Amniotic epithelial cell (primary cell): ENCODE measurements around the gene GTPBP4.

ENCODE experiments used
- DNase-seq: peaks from one replicate; pipeline ENCODE4 v3.0.0-alpha.2; 2010; ENCODE audit warnings: low read depth

GTPBP4 gene

DNA sequence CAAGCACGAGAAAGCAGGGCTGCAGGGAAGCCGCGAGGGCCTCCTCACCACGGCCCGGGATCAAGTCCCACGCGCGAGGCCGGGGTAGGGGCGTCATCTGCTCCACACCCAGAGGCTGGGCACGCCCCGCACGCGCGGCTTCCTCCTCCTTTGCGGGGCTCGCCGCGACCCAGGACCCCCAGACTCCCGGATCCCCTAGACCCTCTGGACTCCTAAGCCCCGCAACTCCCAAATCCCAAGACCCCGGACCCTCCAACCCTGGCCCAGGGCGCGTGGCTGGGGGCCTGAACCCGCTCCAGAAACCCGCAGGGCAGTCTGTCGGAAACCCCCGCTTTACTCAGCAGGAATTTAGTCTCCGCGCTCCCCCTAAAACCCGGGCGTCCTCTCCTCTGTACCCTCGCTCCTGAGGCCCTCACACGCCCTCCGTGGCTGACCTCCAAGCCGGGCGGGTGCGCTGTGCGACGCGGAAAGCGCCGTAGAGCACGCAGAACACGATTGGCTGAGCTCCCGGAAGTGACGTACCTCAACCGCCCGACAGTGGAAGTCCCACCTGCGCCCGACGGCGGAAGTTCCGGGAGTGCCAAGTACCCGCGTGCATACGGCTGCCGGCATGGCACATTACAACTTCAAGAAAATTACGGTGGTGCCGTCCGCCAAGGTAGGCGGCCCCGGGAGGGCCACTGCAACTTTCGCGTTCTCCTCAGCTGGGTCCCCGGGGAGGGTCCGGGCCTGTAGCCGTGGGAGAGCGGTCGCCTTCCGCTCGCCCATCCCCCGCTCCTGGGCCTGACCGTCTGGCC is at the start of gene GTPBP4:
Gene GTPBP4, plus strand, starts transcription at position 565 of the 797 bp plus-strand sequence. Its CDS starts 46 bp downstream, at position 611.
- DNase-seq: peak; percentile 96

DNA sequence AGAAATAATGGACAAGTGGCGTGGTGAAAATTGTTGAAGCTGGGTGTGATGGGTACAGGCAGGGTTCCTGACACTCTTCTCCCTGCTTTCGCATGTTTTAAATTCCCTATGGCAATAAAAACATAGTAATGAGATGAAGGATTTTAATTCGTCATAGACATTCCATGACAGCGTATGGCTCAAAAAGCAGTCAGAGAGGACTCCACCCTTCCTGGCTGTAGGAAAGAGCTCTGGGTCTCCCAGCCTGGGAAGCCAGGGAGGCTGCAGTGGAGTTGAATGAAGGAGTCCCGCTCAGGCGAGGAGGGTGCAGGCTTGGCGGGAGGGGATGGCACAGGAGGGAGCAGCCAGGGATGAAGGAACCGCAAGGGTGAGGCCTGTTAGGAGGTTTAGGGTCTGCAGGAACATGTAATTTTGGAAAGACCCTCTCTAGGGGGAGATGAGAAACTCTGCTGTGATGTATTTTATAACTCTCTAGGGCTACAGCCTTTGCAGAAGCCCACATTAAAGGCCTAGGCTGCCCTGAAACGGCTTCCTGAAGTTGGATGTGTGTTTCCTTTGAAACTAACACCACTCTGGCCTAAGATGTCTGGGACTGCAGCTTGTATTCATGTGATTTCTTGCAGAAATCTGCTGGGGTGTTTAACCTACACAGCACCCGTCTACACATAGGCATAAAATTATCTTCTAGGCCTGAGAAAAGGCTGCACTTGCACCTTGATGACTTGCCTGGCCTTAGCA is 49.1 kb upstream of the GTPBP4 start:
- DNase-seq: no peak

GRCh38 chr10:943334-944033 is 44.8 kb upstream of the GTPBP4 start:
- DNase-seq: no peak

GRCh38 chr10:944034-944831 is 44.0 kb upstream of the GTPBP4 start:
- DNase-seq: no peak

DNA sequence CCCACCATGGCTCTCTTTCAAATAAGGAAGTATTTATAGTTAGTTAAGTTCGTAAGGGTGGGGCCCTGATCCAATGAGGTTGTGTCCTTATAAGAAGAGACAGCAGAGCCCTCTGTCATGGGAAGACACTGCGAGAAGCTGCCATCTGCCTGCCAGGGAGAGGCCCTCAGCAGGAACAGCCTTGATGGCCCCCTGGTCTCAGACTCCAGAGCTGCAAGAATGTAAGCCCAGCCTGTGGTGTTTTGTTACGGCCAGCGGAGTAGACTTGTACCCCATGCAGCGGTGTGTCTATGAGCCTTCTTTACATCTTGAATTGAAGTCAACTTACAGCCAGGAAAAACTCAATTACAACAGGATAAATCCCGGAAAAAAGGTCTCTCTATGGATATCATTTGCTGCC is 42.5 kb upstream of the GTPBP4 start:
- DNase-seq: no peak

GRCh38 chr10:947051-947450 is 41.2 kb upstream of the GTPBP4 start:
- no peak for DNase-seq

DNA sequence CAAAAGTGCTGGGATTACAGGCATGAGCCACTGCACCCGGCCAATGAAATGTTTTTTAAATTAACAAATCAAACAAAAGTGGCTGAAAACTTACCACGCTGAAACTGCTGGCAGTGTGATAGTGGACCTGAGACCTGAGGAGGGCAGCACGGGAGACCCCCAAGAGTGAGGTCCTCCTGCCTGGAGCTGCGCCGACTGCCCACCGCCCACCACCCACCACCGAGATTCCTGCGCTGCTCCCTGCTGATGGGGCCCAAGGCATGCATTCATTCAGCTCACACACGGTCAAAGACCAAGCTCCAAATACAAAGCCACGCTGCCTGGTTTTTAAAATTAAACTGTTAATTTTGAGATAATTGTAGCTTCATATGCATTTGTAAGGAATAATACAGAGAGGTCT is 40.4 kb upstream of the GTPBP4 start:
- no peak for DNase-seq

- DNase-seq: no peak
Measured at GRCh38 chr10:948347-948746, 39.9 kb upstream of the GTPBP4 start.

- DNase-seq: no peak
Measured at GRCh38 chr10:949446-949845, 38.8 kb upstream of the GTPBP4 start.

GRCh38 chr10:953836-954235 is 34.4 kb upstream of the GTPBP4 start:
- no peak for DNase-seq

DNA sequence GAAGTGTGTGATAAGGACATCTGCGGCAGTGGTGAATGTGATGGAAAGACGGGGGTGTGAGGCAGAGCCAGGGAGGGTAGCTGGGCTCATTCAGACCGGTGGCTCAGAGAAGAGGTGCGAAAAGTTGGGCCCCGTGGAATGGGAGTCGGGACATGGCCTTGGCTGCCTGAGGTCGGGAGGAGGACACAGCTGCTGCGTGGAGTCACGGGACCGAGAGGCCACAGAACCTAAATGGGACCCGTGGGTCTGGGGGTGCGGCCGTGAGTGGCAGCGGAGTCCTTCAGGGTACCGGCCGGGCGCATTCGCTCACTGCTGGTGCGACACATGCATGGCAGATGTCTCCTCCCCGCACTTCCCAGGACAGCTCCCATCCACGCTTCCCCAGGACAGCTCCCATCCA is 33.8 kb upstream of the GTPBP4 start:
- DNase-seq: no peak

DNA sequence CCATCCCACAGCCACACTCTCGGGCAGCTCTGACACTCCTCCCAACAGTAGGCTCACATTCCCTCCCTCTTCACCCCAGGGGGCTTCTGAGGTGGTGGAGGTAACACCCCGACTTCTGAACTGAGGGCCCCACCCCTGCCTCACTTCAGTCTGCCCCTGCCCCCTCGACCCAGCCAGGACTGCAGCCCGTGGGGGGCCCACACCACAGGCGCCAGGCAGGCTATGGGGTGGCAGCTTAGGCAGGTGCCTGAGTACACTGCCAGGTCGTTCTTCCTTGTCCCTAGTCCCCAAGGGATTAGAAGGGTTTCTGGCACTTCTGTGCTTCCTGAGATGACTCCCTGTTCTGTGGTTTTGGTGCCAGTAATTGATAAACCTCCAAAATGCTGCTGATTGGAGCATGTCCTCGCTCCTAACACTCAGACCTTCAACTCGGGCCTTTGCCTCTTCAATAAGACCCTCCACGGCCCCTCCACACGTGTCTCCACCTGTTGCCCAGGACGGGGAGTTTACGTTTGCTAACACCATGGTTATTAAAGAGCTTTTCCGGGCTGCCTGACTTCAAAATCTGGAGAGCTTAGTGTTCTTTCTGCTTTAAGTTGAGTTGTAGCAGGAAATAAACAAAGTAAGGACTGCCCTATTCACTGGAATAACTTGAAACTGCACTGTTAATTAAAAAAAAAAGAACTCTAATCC is 33.0 kb upstream of the GTPBP4 start:
- DNase-seq: no peak

- no peak for DNase-seq
Measured at GRCh38 chr10:955820-956217, 32.4 kb upstream of the GTPBP4 start.

DNA sequence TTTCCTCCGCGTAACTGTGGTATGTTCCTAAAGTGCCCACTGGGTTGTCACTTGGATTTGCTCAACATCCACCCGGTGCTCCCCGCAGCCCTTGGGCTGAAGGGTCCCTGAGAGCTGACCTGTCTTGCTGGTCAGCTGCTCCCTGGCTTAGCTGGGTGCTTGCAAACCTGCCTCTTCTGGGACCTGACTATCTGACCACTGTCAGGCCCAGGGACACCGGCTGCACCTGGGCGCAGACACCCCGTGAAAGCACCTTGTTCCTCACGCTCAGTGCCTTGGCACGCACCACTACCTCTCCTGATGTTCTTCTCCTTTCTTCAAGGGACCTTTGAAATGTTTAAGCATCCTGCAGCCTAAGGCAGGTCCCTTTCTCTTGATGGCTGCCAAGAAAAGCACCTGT is 30.1 kb upstream of the GTPBP4 start:
- no peak for DNase-seq

GRCh38 chr10:958856-959255 is 29.4 kb upstream of the GTPBP4 start:
- no peak for DNase-seq

GRCh38 chr10:962342-962741 is 25.9 kb upstream of the GTPBP4 start:
- no peak for DNase-seq

- no peak for DNase-seq
Measured at GRCh38 chr10:963186-963585, 25.0 kb upstream of the GTPBP4 start.

- no peak for DNase-seq
Measured at GRCh38 chr10:963655-964054, 24.6 kb upstream of the GTPBP4 start.

GRCh38 chr10:964321-964987 is 23.8 kb upstream of the GTPBP4 start:
- no peak for DNase-seq

DNA sequence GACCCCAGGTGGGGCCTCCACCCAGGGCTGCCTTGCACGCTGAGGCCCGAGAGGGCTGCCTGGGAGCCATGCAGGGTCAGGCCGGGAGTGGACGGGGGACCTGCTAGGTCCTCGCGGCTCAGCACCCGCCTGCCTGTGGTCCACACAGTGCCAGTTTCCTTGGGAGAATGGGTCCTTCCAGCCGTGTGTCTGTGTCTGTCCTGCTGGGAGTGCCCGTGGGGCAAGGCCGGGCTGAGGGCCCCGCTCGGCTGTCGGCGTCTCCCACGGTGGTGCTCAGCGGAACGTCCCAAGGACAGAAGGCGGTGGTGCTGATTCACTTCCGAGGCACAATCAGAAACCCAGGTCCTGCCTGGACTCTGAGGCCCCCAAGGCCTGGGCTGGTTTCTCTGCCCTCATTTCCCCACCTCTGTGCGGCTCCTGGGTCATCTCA is 23.2 kb upstream of the GTPBP4 start:
- DNase-seq: no peak
